ENCODE results near the gene RTN4. TPM values are rescaled to one million over a fixed set of nuclear protein-coding genes. Genes with fewer than 3 reads are reported as not detected.

The RTN4 gene
- polyA plus RNA-seq, 3 donors from 2014 or later, result 75.8 to 173 (median 152) TPM

DNA sequence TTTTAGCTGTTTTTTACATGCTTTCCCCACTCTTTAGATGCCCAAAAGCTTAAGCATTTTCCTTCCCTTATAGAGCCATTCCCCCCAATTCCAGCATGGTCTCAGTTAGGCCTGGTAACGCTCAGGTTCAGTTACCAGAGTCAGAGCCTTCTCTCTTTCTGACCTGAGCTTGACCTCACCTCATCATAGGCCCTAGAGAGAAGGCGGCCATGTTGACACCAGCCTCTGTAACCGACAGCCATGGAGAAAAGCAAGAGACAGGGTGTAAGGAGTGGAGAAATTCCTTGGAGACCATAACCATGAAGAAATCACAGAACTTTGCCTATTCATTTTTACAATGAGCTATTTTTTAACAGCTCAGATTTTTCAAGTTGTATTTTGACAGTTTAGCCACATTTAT lies 99.4 kb downstream of the RTN4 start:
- H3K9me3 Mint-ChIP-seq, result no peaks in the 10 kb centered on the region
- peaks cover 0 to 3% (median 2%) of the 10 kb centered on the region in 3 donors for H3K27me3 Mint-ChIP-seq (ENCODE audit: low read depth in 3 of 3)
- H3K4me3 Mint-ChIP-seq, result no peak overlapping the region
- no peaks in the 10 kb centered on the region for H3K36me3 Mint-ChIP-seq
- H3K27ac Mint-ChIP-seq, result peak overlapping the region in 1 of 6 donors; percentile 75
- peaks cover 48 to 56% of the 10 kb centered on the region in 2 donors for H3K4me1 Mint-ChIP-seq
- no peak for DNase-seq

- Mint-ChIP-seq H3K27ac (peak overlapping the region in 1 of 6 donors; percentile 71), H3K27me3 (ENCODE audit: low read depth in 3 of 3) (peaks cover 0 to 2% (median 2%) of the 10 kb centered on the region in 3 donors), H3K36me3 (peaks cover 0 to 3% (median 0%) of the 10 kb centered on the region in 3 donors), H3K4me3 (no peak overlapping the region), H3K9me3 (no peaks in the 10 kb centered on the region), H3K4me1 (peaks cover 41 to 50% of the 10 kb centered on the region in 2 donors)
- DNase-seq, result no peak
These were observed 100.8 kb downstream of the RTN4 start for GRCh38 chr2:54949431-54949830.

DNA sequence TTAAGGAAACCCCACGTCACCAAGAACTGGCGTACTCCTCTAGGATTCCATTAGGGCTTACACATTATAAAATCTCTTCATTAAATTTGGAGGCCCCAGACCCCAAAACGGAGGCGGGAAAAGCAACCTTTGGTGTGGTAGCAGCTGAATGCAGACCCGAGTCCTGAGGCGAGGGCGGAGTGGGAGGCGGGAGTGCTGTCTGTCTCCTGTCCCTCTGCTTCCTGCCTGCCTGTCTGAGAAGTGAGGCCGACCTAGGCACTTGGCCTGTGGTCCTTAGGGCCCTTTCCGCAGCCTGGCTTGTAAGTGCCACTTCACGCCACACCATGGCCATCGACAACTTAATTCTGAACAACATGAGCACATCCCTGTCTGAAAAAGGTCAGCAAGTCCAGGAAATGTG lies 102.1 kb downstream of the RTN4 start:
- H3K4me1 Mint-ChIP-seq, result peaks cover 37 to 47% of the 10 kb centered on the region in 2 donors
- no peak overlapping the region for H3K4me3 Mint-ChIP-seq

GRCh38 chr2:54947646-54948045 lies 102.6 kb downstream of the RTN4 start:
- DNase-seq, result no peak
- Mint-ChIP-seq H3K9me3 (no peaks in the 10 kb centered on the region), H3K4me1 (peaks cover 35 to 47% of the 10 kb centered on the region in 2 donors), H3K4me3 (no peak overlapping the region), H3K27ac (peak overlapping the region in 1 of 6 donors; percentile 12), H3K36me3 (peaks cover 0 to 3% (median 0%) of the 10 kb centered on the region in 3 donors), H3K27me3 (ENCODE audit: low read depth in 3 of 3) (peaks cover 0 to 2% (median 0%) of the 10 kb centered on the region in 3 donors)

More for the DNA sequence above, 102.1 kb downstream of the RTN4 start:
- Mint-ChIP-seq H3K27me3 (ENCODE audit: low read depth in 3 of 3) (peaks cover 0 to 2% (median 0%) of the 10 kb centered on the region in 3 donors), H3K27ac (no peak overlapping the region), H3K9me3 (no peaks in the 10 kb centered on the region), H3K36me3 (peaks cover 0 to 3% (median 0%) of the 10 kb centered on the region in 3 donors)
- no peak for DNase-seq

DNA sequence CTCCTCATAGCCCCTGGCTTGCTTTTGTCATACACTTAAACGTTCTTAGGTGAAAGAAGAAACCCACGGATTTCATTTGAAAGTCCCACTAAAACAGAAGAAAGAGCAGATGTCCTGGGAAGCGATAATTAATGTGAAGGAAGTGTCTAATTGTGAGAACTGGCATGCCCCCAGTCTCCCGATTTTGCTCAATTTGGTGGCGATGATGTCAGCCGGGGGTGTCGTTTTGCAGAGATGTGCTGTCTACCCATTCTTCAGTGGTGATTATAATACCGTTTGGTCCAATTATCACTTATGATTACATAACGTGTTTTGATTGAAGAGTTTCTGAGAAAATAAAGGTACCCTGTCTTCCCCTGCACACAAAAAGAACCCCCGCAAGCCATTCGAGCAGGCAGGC lies 103.1 kb downstream of the RTN4 start:
- DNase-seq, result no peak
- H3K4me1 Mint-ChIP-seq, result peaks cover 35 to 47% of the 10 kb centered on the region in 2 donors
- no peak overlapping the region for H3K4me3 Mint-ChIP-seq
- no peaks in the 10 kb centered on the region for H3K9me3 Mint-ChIP-seq
- peaks cover 0 to 3% (median 0%) of the 10 kb centered on the region in 3 donors for H3K36me3 Mint-ChIP-seq
- H3K27ac Mint-ChIP-seq, result peak overlapping the region in 4 of 6 donors; percentile 12 to 91 (median 26)
- peaks cover 0 to 2% (median 0%) of the 10 kb centered on the region in 3 donors for H3K27me3 Mint-ChIP-seq (ENCODE audit: low read depth in 3 of 3)

GRCh38 chr2:54946220-54946805 lies 103.9 kb downstream of the RTN4 start:
- DNase-seq, result no peak
- peaks cover 0 to 3% (median 0%) of the 10 kb centered on the region in 3 donors for H3K36me3 Mint-ChIP-seq
- H3K27ac Mint-ChIP-seq, result peak overlapping the region in 5 of 6 donors; percentile 75 to 94 (median 91)
- peaks cover 31 to 39% of the 10 kb centered on the region in 2 donors for H3K4me1 Mint-ChIP-seq
- H3K9me3 Mint-ChIP-seq, result no peaks in the 10 kb centered on the region
- H3K27me3 Mint-ChIP-seq (ENCODE audit: low read depth in 3 of 3), result peaks cover 0 to 2% (median 0%) of the 10 kb centered on the region in 3 donors
- H3K4me3 Mint-ChIP-seq, result peak overlapping the region; percentile 71 to 80 (median 79)

- Mint-ChIP-seq H3K36me3 (peaks cover 0 to 3% (median 0%) of the 10 kb centered on the region in 3 donors), H3K4me3 (peak overlapping the region; percentile 71 to 80 (median 79)), H3K27ac (peak overlapping the region; percentile 3 to 94 (median 88)), H3K9me3 (no peaks in the 10 kb centered on the region), H3K27me3 (ENCODE audit: low read depth in 3 of 3) (peaks cover 0 to 2% (median 0%) of the 10 kb centered on the region in 3 donors), H3K4me1 (peaks cover 31 to 35% of the 10 kb centered on the region in 2 donors)
- DNase-seq, result peak in 1 of 3 donors; percentile 11
These were observed 104.6 kb downstream of the RTN4 start for GRCh38 chr2:54945391-54946219.

DNA sequence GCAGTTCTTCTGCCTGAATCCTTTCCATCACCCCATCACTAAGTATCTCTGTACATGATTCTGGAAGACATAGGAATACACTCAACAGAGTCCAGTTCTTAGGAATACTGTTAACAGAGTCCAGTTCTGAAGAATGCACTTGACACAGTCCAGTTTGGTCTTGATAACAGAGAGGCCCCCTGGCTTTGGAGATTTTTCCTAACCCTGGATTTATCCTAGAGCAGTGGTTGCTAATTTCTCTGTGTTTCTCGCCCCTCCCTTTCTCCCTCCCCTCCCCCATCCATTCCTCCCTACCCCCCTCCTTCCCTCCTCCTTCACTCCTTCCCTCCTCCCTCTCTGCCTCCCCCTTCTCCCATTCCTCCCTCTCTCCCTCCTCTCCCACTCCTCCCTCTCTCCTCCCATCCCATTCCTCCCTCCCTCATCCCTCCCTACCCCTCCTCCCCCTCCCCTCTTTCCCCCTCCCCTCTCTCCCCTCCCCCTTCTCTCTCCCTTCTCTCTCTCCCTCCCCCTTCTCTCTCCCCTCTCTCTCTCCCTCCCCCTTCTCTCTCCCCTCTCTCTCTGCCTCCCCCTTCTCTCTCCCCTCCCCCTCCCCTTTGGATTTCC lies 105.4 kb downstream of the RTN4 start:
- H3K27me3 Mint-ChIP-seq (ENCODE audit: low read depth in 3 of 3), result peaks cover 0 to 2% (median 0%) of the 10 kb centered on the region in 3 donors
- no peak overlapping the region for H3K4me3 Mint-ChIP-seq
- no peak for DNase-seq
- H3K27ac Mint-ChIP-seq, result peak overlapping the region in 4 of 6 donors; percentile 75 to 94 (median 92)
- H3K4me1 Mint-ChIP-seq, result peaks cover 24 to 28% of the 10 kb centered on the region in 2 donors
- H3K9me3 Mint-ChIP-seq, result no peaks in the 10 kb centered on the region
- H3K36me3 Mint-ChIP-seq, result peaks cover 0 to 3% (median 0%) of the 10 kb centered on the region in 3 donors

DNA sequence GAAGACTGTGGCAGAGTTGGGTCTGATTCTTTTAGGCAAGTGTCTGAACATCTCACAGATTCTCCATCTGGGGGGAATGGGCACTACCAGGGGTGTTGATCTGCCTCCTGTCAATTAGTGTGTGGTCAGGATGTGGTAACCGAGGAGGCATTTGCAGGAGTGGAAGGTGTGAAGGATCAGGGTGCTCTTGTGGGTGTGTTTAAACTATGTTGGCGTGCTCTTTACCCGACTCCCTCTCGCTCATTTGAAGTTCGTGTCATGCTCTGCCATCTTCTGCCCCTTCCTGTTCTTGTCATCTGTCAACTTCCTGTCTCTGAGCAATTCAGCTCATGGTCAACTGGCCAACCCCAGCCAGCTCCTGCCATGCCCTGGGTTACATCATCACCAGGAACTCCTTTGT lies 107.9 kb downstream of the RTN4 start:
- Mint-ChIP-seq H3K4me3 (no peak overlapping the region), H3K36me3 (peaks cover 0 to 5% (median 3%) of the 10 kb centered on the region in 3 donors), H3K27ac (no peak overlapping the region), H3K9me3 (peaks cover 0 to 6% (median under 1%) of the 10 kb centered on the region in 6 donors), H3K27me3 (ENCODE audit: low read depth in 3 of 3) (peaks cover 0 to 2% (median 0%) of the 10 kb centered on the region in 3 donors), H3K4me1 (peaks cover 23 to 37% of the 10 kb centered on the region in 2 donors)
- DNase-seq, result peak; percentile 82 to 85 (median 82)

DNA sequence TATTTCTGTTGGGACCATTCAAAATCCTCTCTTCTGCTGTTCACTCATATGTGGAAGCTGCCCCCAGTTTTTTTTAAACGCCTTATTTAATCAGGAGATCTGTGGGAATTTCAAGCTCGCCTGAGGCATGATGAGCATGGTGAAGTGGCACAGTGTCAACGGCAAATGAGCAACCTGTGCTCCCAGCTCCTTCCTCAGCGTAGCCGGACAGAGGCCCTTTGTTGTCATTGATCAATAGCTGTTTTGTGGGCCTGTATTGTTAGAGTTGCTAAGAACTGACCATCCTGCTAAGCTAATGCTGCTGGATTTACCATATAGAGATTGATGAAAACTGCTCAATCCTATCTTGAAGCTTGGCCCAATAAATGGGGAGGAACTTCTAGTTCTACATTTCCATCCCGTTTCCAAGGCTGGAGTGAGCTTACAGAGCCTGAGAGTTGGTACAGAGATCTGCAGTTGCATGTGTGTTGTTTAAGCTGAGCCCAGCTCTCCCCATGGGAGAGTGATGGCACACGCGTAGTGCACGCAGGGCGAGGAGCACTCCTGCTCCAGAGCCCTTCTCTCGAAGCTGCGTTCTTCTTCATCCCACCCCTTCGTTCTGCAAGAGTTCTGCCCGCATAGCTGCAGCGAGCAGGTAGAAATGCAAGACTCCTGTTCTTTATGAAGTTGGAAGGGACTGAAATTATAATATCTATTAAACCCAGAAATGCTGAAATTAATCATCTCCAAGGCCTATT lies 108.8 kb downstream of the RTN4 start:
- peaks cover 0 to 6% (median under 1%) of the 10 kb centered on the region in 6 donors for H3K9me3 Mint-ChIP-seq
- no peak for DNase-seq
- peaks cover 0 to 2% (median 0%) of the 10 kb centered on the region in 3 donors for H3K27me3 Mint-ChIP-seq (ENCODE audit: low read depth in 3 of 3)
- peaks cover 0 to 5% (median 3%) of the 10 kb centered on the region in 3 donors for H3K36me3 Mint-ChIP-seq
- peaks cover 17 to 28% of the 10 kb centered on the region in 2 donors for H3K4me1 Mint-ChIP-seq
- no peak overlapping the region for H3K4me3 Mint-ChIP-seq
- H3K27ac Mint-ChIP-seq, result peak overlapping the region in 4 of 6 donors; percentile 0 to 69 (median 14)

DNA sequence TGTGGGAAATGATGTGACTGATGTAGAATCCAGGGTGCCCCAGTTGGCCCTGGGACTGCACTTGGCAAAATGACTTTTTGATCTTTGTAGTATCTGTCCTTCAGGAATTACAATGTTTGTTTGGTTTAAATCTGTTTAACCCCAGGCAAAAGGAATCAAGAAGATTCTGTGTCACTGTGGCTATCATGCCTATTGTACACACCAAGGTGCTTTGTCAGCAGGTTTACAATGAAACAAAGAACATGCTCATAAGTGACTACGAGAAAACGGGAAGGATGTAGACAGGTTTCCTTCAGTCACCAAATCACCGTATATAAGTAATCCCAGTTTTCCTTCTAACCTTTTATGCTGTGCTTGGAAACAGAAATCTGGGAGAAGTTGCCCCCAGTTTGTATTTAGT lies 109.5 kb downstream of the RTN4 start:
- H3K4me1 Mint-ChIP-seq, result peaks cover 10 to 21% of the 10 kb centered on the region in 2 donors
- no peaks in the 10 kb centered on the region for H3K27me3 Mint-ChIP-seq (ENCODE audit: low read depth in 3 of 3)
- peaks cover 0 to 5% (median 3%) of the 10 kb centered on the region in 3 donors for H3K36me3 Mint-ChIP-seq
- no peak for DNase-seq
- peak overlapping the region in 2 of 6 donors; percentile 0 to 34 for H3K27ac Mint-ChIP-seq
- H3K4me3 Mint-ChIP-seq, result no peak overlapping the region
- peaks cover 0 to 6% (median under 1%) of the 10 kb centered on the region in 6 donors for H3K9me3 Mint-ChIP-seq

DNA sequence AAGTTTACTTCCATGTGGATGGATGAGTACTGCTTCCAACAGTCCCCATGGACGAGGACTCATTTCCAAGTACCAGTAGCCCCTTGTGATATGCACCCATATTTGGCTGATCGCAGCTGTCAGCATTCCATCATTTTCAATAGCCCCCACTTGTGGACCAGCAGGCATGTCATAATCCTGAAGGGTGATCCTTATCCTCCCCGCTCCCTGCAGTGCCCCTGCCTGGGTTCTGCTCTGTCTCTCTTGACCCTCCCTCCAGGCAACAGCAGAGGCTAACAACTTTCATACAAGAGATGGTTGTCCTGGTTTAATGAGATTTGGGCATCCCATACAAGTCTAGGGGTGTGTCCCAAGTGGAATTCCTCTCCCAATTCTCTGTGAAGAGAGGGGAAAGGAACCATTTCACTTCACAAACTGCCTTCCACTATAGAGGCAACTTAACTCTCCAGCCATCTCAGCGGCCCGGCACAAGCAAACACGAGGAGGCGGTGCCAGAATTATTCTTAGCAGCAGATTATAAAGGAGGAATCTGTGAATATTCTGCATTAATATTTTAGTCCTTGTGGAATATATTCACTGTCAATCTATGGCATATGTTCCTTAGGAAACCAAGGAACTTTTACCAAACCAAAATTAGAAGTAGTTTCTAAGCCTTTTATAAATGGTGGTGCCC lies 110.7 kb downstream of the RTN4 start:
- Mint-ChIP-seq H3K4me1 (peaks cover 4 to 14% of the 10 kb centered on the region in 2 donors), H3K27ac (peak overlapping the region in 2 of 6 donors; percentile 51 to 76), H3K27me3 (ENCODE audit: low read depth in 3 of 3) (no peaks in the 10 kb centered on the region), H3K4me3 (no peak overlapping the region), H3K36me3 (peaks cover 0 to 5% (median 0%) of the 10 kb centered on the region in 3 donors), H3K9me3 (peaks cover 0 to 6% (median under 1%) of the 10 kb centered on the region in 6 donors)
- DNase-seq, result no peak

Measured in immature natural killer cell (primary cell).